CD14-positive monocyte (primary cell): ENCODE results near the gene TMEFF2. TPM values are rescaled to one million over a fixed set of nuclear protein-coding genes. Genes with fewer than 3 reads are reported as not detected.

ENCODE experiments used
- DNase-seq, 3 donors: peaks; one replicate each; pipeline ENCODE4 v3.0.0-alpha.2; 2011 to 2022
- H2AFZ ChIP-seq: 2 replicates; pipeline ENCODE4 v1.6.0; 2012; ENCODE audit warnings: mild to moderate bottlenecking, low read depth, low read length, inconsistent platforms; ENCODE audit not compliant: insufficient read depth, poor library complexity, severe bottlenecking
- H3K27ac ChIP-seq, 2 donors: 1 replicate in 1 of 2; 2 replicates in 1 of 2; pipeline ENCODE4 v1.5.1; 2012 to 2013; ENCODE audit warnings: low read length in 2 of 2, control low read depth in 1 of 2, inconsistent platforms in 1 of 2, low read depth in 1 of 2, mild to moderate bottlenecking in 1 of 2
- H3K27me3 ChIP-seq, 2 donors: one replicate each; pipeline versions ENCODE4 v1.6.0 to v1.6.1; 2011 to 2013; ENCODE audit warnings: low read length in 2 of 2; ENCODE audit not compliant: control insufficient read depth in 2 of 2, insufficient read depth in 2 of 2
- H3K36me3 ChIP-seq, 2 donors: replicated peaks in 1 of 2; 1 replicate in 1 of 2; 2 replicates in 1 of 2; pipeline versions ENCODE4 v1.5.1 to v1.6.1; 2012 to 2013; ENCODE audit warnings: low read length in 2 of 2, control low read depth in 1 of 2, inconsistent platforms in 1 of 2, mild to moderate bottlenecking in 1 of 2; ENCODE audit not compliant: insufficient read depth in 2 of 2, control insufficient read depth in 1 of 2
- H3K4me1 ChIP-seq, 2 donors: 1 replicate in 1 of 2; 2 replicates in 1 of 2; pipeline versions ENCODE4 v1.5.1 to v1.6.1; 2012 to 2013; ENCODE audit warnings: low read length in 2 of 2, control low read depth in 1 of 2, inconsistent platforms in 1 of 2, mild to moderate bottlenecking in 1 of 2, moderate library complexity in 1 of 2; ENCODE audit not compliant: insufficient read depth in 2 of 2, control insufficient read depth in 1 of 2
- H3K4me2 ChIP-seq: replicated peaks from 2 replicates; pipeline ENCODE3; 2012; ENCODE audit warnings: low read length, moderate library complexity, mild to moderate bottlenecking; ENCODE audit not compliant: poor library complexity, severe bottlenecking; ENCODE audit errors: extremely low read depth
- H3K4me3 ChIP-seq, 3 experiments: fragments of 200-600 bp in 1 of 3; sonication (generic) in 1 of 3; replicated peaks in 1 of 3; 1 replicate in 2 of 3; 2 replicates in 1 of 3; pipeline ENCODE4 v1.5.1; 2011 to 2013; ENCODE audit warnings: low read length in 3 of 3, mild to moderate bottlenecking in 3 of 3, control low read depth in 2 of 3, low read depth in 2 of 3, inconsistent platforms in 1 of 3, moderate library complexity in 1 of 3
- H3K79me2 ChIP-seq: 2 replicates; pipeline ENCODE4 v1.6.0; 2012; ENCODE audit warnings: mild to moderate bottlenecking, control low read depth, inconsistent platforms, low read length, moderate library complexity; ENCODE audit not compliant: insufficient read depth
- H3K9ac ChIP-seq: 2 replicates; pipeline ENCODE4 v1.6.0; 2017; ENCODE audit warnings: low read length, mild to moderate bottlenecking; ENCODE audit not compliant: insufficient read depth, poor library complexity, severe bottlenecking
- H3K9me3 ChIP-seq, 2 donors: replicated peaks in 1 of 2; 1 replicate in 1 of 2; 2 replicates in 1 of 2; pipeline versions ENCODE4 v1.5.1 to v1.6.1; 2012 to 2013; ENCODE audit warnings: low read length in 2 of 2, control low read depth in 1 of 2; ENCODE audit not compliant: control insufficient read depth in 1 of 2, insufficient read depth in 1 of 2
- H4K20me1 ChIP-seq: 2 replicates; pipeline ENCODE4 v1.6.0; 2012; ENCODE audit warnings: mild to moderate bottlenecking, low read length, control low read depth, moderate library complexity; ENCODE audit not compliant: insufficient read depth
- H3K27ac Mint-ChIP-seq, 7 donors: one replicate each; pipeline ENCODE4 v1.8.0; 2020; ENCODE audit warnings: mild to moderate bottlenecking in 7 of 7, mixed read lengths in 7 of 7, moderate library complexity in 6 of 7, inconsistent platforms in 2 of 7
- H3K27me3 Mint-ChIP-seq, 3 donors: one replicate each; pipeline ENCODE4 v1.8.0; 2021 to 2022; ENCODE audit warnings: low read depth in 3 of 3, mild to moderate bottlenecking in 3 of 3, mixed read lengths in 3 of 3, moderate library complexity in 3 of 3, inconsistent platforms in 1 of 3
- H3K36me3 Mint-ChIP-seq, 2 donors: one replicate each; pipeline ENCODE4 v1.8.0; 2020; ENCODE audit warnings: mixed read lengths in 2 of 2, inconsistent platforms in 1 of 2, mild to moderate bottlenecking in 1 of 2
- H3K4me1 Mint-ChIP-seq: one replicate; pipeline ENCODE4 v1.8.0; 2020; ENCODE audit warnings: mild to moderate bottlenecking, mixed read lengths
- H3K4me3 Mint-ChIP-seq, 2 donors: one replicate each; pipeline ENCODE4 v1.8.0; 2020; ENCODE audit warnings: mild to moderate bottlenecking in 2 of 2, mixed read lengths in 2 of 2, moderate library complexity in 1 of 2
- H3K9me3 Mint-ChIP-seq, 7 donors: one replicate each; pipeline ENCODE4 v1.8.0; 2020 to 2022; ENCODE audit warnings: mixed read lengths in 7 of 7, mild to moderate bottlenecking in 6 of 7, moderate library complexity in 6 of 7, inconsistent platforms in 2 of 7
- WGBS: methylation state at CpG from one replicate; pipeline ENCODE4 v1.1.5; 2013; ENCODE audit warnings: missing lambda C conversion rate; ENCODE audit not compliant: insufficient coverage; 5-methylcytosine and 5-hydroxymethylcytosine counted together
- intact Hi-C, 2 donors: fragments of 100-400 bp; cut with micrococcal nuclease; formaldehyde crosslinking; loops; one replicate each; pipeline versions ENCODE4 v1.15.0 to v1.15.1; 2023
- polyA plus RNA-seq, 3 donors: library from polyadenylated mRNA; depleted of rRNA in 1 of 3; unstranded in 2 of 3; stranded (reverse) in 1 of 3; fragments of 300-500 nt in 2 of 3; fragments of >200 nt in 1 of 3; fragmentation: Illumina TruSeq in 2 of 3; gene quantifications; 1 replicate in 2 of 3; 2 replicates in 1 of 3; pipeline ENCODE4 v1.2.3, GENCODE V29; 2012 to 2021
- TF ChIP-seq, protein P1 (sequence below): fragments of 200-600 bp; IDR thresholded peaks from one replicate; pipeline ENCODE4 v1.8.0; 2022; ENCODE audit warnings: antibody characterized with exemption, mild to moderate bottlenecking

Gene TMEFF2
- polyA plus RNA-seq, 3 donors, result not detected

DNA sequence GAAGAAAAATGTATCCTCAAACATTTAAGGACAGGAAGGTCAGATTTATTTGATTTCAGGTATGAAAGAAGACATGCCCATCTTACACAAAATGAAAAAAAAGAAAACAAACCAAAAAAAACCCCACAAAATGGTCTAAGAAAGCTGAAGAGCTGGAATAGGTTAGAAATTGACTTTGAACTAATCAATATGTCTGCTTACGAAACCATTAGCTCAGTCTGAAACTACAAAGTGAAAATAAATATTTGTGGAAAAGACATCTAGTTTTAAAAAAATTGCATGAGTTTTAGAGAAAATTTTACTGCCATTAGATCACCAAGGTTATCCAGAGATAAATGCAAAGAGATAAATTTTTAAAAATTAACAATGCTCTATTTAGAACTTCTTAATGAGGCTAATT lies 125.3 kb downstream of the TMEFF2 start:
- Histone ChIP-seq H4K20me1 (no peaks in the 10 kb centered on the region), H3K79me2 (no peaks in the 10 kb centered on the region), H3K4me1 (no peaks in the 10 kb centered on the region), H2AFZ (no peak overlapping the region), H3K4me3 (no peak overlapping the region), H3K27me3 (no peaks in the 10 kb centered on the region), H3K4me2 (no peak overlapping the region), H3K27ac (no peak overlapping the region), H3K9me3 (no peaks in the 10 kb centered on the region), H3K9ac (no peak overlapping the region), H3K36me3 (no peaks in the 10 kb centered on the region)
- H3K4me1 Mint-ChIP-seq, result no peaks in the 10 kb centered on the region
- no peak overlapping the region for H3K27ac Mint-ChIP-seq
- H3K9me3 Mint-ChIP-seq, result peaks cover 0 to 2% (median 0%) of the 10 kb centered on the region in 7 donors
- no peak overlapping the region for H3K4me3 Mint-ChIP-seq
- no peaks in the 10 kb centered on the region for H3K36me3 Mint-ChIP-seq
- intact Hi-C loops, result no loop called here
- no peaks in the 10 kb centered on the region for H3K27me3 Mint-ChIP-seq
- WGBS, result no CpG with 5 or more reads among the region's 1 CpG
- TF ChIP-seq, protein P1, sequence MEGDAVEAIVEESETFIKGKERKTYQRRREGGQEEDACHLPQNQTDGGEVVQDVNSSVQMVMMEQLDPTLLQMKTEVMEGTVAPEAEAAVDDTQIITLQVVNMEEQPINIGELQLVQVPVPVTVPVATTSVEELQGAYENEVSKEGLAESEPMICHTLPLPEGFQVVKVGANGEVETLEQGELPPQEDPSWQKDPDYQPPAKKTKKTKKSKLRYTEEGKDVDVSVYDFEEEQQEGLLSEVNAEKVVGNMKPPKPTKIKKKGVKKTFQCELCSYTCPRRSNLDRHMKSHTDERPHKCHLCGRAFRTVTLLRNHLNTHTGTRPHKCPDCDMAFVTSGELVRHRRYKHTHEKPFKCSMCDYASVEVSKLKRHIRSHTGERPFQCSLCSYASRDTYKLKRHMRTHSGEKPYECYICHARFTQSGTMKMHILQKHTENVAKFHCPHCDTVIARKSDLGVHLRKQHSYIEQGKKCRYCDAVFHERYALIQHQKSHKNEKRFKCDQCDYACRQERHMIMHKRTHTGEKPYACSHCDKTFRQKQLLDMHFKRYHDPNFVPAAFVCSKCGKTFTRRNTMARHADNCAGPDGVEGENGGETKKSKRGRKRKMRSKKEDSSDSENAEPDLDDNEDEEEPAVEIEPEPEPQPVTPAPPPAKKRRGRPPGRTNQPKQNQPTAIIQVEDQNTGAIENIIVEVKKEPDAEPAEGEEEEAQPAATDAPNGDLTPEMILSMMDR, result no peak
- DNase-seq, result no peak

DNA sequence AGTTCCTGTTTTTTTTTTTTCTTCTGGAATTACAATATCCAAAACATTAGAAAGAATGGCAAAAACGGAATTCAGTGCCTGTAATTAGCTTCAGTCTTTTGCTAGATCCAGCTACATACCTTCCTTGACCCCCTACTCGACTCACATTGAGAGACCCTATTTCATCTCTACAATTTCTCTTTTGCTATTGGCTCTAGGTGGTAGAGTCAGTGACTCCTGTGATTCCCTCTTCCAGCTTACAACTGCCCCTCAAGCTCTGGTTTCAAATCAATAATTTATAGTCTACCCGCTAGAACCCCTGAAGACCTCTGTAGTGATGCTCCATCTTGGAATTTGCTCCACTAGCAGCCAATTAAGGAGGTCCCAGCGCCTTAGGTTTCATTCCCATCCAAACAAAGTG lies 125.8 kb downstream of the TMEFF2 start:
- no peaks in the 10 kb centered on the region for H3K4me1 Mint-ChIP-seq
- Histone ChIP-seq H3K36me3 (no peaks in the 10 kb centered on the region), H3K4me2 (no peak overlapping the region), H4K20me1 (no peaks in the 10 kb centered on the region), H3K27me3 (no peaks in the 10 kb centered on the region), H3K4me3 (no peak overlapping the region), H3K9me3 (no peaks in the 10 kb centered on the region), H3K79me2 (no peaks in the 10 kb centered on the region), H3K4me1 (no peaks in the 10 kb centered on the region), H3K27ac (no peak overlapping the region), H3K9ac (no peak overlapping the region), H2AFZ (no peak overlapping the region)
- TF ChIP-seq, protein P1, result no peak
- H3K4me3 Mint-ChIP-seq, result no peak overlapping the region
- no peak overlapping the region for H3K27ac Mint-ChIP-seq
- intact Hi-C loops, result no loop called here
- no peaks in the 10 kb centered on the region for H3K36me3 Mint-ChIP-seq
- H3K9me3 Mint-ChIP-seq, result peaks cover 0 to 2% (median 0%) of the 10 kb centered on the region in 7 donors
- no peak for DNase-seq
- no peaks in the 10 kb centered on the region for H3K27me3 Mint-ChIP-seq
- WGBS, result 100% methylated on average over 1 of the region's 4 CpGs
